ENCODE results near the gene BRINP3. TPM values are rescaled to one million over a fixed set of nuclear protein-coding genes. Genes with fewer than 3 reads are reported as not detected.

The BRINP3 gene
- polyA plus RNA-seq, 1 donor from 2014 or later: 7.7 TPM

GRCh38 chr1:190472494-190472893, 5.2 kb downstream of the BRINP3 start:
- H3K4me2 ChIP-seq (ENCODE audit: low read length): no peak overlapping the region
- no peak overlapping the region for H3K9ac ChIP-seq (ENCODE audit: low read length)
- peak overlapping the region; percentile 76 for H3K4me3 ChIP-seq (ENCODE audit: low read length)
- H3K9me3 ChIP-seq (ENCODE audit: low read length): no peaks in the 10 kb centered on the region
- no peak overlapping the region for H3K27ac ChIP-seq (ENCODE audit: low read length)
- H3K9me2 ChIP-seq (ENCODE audit: insufficient read depth, low read length): no peaks in the 10 kb centered on the region
- no peaks in the 10 kb centered on the region for H3K79me2 ChIP-seq (replicated peaks; ENCODE audit: insufficient read depth, low read length)
- peaks cover 33% of the 10 kb centered on the region for H3K27me3 ChIP-seq (ENCODE audit: insufficient read depth, low read depth, low read length)
- H3K36me3 ChIP-seq (ENCODE audit: insufficient read depth, low read length): no peaks in the 10 kb centered on the region
- no peaks in the 10 kb centered on the region for H4K20me1 ChIP-seq (ENCODE audit: insufficient read depth)
- TF ChIP-seq MXI1 (conservative IDR thresholded peaks at IDR 0.05; ENCODE audit: poor library complexity, severe bottlenecking) (no peak), SMC3 (conservative IDR thresholded peaks at IDR 0.05; ENCODE audit: poor library complexity) (no peak), RAD21 (conservative IDR thresholded peaks at IDR 0.05) (no peak), TAF1 (IDR thresholded peaks at IDR 0.05; ENCODE audit: low read depth) (no peak), POLR2AphosphoS5 (IDR thresholded peaks at IDR 0.05) (no peak), EZH2 (IDR thresholded peaks at IDR 0.05; ENCODE audit: borderline replicate concordance, insufficient read depth, low read length, poor library complexity, severe bottlenecking) (no peak)
- TF ChIP-seq, protein P1, sequence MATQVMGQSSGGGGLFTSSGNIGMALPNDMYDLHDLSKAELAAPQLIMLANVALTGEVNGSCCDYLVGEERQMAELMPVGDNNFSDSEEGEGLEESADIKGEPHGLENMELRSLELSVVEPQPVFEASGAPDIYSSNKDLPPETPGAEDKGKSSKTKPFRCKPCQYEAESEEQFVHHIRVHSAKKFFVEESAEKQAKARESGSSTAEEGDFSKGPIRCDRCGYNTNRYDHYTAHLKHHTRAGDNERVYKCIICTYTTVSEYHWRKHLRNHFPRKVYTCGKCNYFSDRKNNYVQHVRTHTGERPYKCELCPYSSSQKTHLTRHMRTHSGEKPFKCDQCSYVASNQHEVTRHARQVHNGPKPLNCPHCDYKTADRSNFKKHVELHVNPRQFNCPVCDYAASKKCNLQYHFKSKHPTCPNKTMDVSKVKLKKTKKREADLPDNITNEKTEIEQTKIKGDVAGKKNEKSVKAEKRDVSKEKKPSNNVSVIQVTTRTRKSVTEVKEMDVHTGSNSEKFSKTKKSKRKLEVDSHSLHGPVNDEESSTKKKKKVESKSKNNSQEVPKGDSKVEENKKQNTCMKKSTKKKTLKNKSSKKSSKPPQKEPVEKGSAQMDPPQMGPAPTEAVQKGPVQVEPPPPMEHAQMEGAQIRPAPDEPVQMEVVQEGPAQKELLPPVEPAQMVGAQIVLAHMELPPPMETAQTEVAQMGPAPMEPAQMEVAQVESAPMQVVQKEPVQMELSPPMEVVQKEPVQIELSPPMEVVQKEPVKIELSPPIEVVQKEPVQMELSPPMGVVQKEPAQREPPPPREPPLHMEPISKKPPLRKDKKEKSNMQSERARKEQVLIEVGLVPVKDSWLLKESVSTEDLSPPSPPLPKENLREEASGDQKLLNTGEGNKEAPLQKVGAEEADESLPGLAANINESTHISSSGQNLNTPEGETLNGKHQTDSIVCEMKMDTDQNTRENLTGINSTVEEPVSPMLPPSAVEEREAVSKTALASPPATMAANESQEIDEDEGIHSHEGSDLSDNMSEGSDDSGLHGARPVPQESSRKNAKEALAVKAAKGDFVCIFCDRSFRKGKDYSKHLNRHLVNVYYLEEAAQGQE (IDR thresholded peaks at IDR 0.05; ENCODE audit: borderline replicate concordance): no peak
- TF ChIP-seq, protein P2, sequence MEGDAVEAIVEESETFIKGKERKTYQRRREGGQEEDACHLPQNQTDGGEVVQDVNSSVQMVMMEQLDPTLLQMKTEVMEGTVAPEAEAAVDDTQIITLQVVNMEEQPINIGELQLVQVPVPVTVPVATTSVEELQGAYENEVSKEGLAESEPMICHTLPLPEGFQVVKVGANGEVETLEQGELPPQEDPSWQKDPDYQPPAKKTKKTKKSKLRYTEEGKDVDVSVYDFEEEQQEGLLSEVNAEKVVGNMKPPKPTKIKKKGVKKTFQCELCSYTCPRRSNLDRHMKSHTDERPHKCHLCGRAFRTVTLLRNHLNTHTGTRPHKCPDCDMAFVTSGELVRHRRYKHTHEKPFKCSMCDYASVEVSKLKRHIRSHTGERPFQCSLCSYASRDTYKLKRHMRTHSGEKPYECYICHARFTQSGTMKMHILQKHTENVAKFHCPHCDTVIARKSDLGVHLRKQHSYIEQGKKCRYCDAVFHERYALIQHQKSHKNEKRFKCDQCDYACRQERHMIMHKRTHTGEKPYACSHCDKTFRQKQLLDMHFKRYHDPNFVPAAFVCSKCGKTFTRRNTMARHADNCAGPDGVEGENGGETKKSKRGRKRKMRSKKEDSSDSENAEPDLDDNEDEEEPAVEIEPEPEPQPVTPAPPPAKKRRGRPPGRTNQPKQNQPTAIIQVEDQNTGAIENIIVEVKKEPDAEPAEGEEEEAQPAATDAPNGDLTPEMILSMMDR (IDR thresholded peaks at IDR 0.05; ENCODE audit: poor library complexity, severe bottlenecking): no peak
- H2AFZ ChIP-seq (ENCODE audit: low read depth, low read length): no peak overlapping the region
- peaks cover 6% of the 10 kb centered on the region for H3F3A ChIP-seq (ENCODE audit: insufficient read depth, low read length, poor library complexity, severe bottlenecking)

- H3K4me3 ChIP-seq (ENCODE audit: low read length): no peak overlapping the region
- H3F3A ChIP-seq (ENCODE audit: insufficient read depth, low read length, poor library complexity, severe bottlenecking): peaks cover 2% of the 10 kb centered on the region
Measured at GRCh38 chr1:190472042-190472441, 5.6 kb downstream of the BRINP3 start.

More at GRCh38 chr1:190472042-190472441, 5.6 kb downstream of the BRINP3 start:
- no peaks in the 10 kb centered on the region for H3K36me3 ChIP-seq (ENCODE audit: insufficient read depth, low read length)
- peaks cover 29% of the 10 kb centered on the region for H3K27me3 ChIP-seq (ENCODE audit: insufficient read depth, low read depth, low read length)
- no peaks in the 10 kb centered on the region for H3K9me3 ChIP-seq (ENCODE audit: low read length)
- no peak overlapping the region for H3K4me2 ChIP-seq (ENCODE audit: low read length)
- H2AFZ ChIP-seq (ENCODE audit: low read depth, low read length): no peak overlapping the region
- H3K9ac ChIP-seq (ENCODE audit: low read length): no peak overlapping the region
- H3K27ac ChIP-seq (ENCODE audit: low read length): no peak overlapping the region
- H3K79me2 ChIP-seq (replicated peaks; ENCODE audit: insufficient read depth, low read length): no peaks in the 10 kb centered on the region
- no peaks in the 10 kb centered on the region for H4K20me1 ChIP-seq (ENCODE audit: insufficient read depth)
- TF ChIP-seq, protein P2 (IDR thresholded peaks at IDR 0.05; ENCODE audit: poor library complexity, severe bottlenecking): no peak
- TF ChIP-seq POLR2AphosphoS5 (IDR thresholded peaks at IDR 0.05) (no peak), RAD21 (conservative IDR thresholded peaks at IDR 0.05) (no peak), SMC3 (conservative IDR thresholded peaks at IDR 0.05; ENCODE audit: poor library complexity) (no peak), TAF1 (IDR thresholded peaks at IDR 0.05; ENCODE audit: low read depth) (no peak), MXI1 (conservative IDR thresholded peaks at IDR 0.05; ENCODE audit: poor library complexity, severe bottlenecking) (no peak), EZH2 (IDR thresholded peaks at IDR 0.05; ENCODE audit: borderline replicate concordance, insufficient read depth, low read length, poor library complexity, severe bottlenecking) (no peak), EP300 (conservative IDR thresholded peaks at IDR 0.05; ENCODE audit: poor library complexity, severe bottlenecking) (no peak)
- TF ChIP-seq, protein P1 (IDR thresholded peaks at IDR 0.05; ENCODE audit: borderline replicate concordance): no peak
- no peaks in the 10 kb centered on the region for H3K9me2 ChIP-seq (ENCODE audit: insufficient read depth, low read length)
